Stimulated activated CD4-positive, alpha-beta T cell treated with anti-CD3 and anti-CD28 coated beads, Interleukin-15, amount 100 ng/mL, for 48 hours (primary cell): ENCODE data around the gene DHPS.

Experiments
- DNase-seq, 2 donors: peaks; one replicate each; pipeline ENCODE4 v3.0.0-alpha.2; 2020; ENCODE audit warnings: low read depth in 2 of 2

Gene DHPS

GRCh38 chr19:12675399-12675798 lies 6.3 kb downstream of the DHPS start:
- DNase-seq, result no peak

GRCh38 chr19:12672744-12673143 lies 8.9 kb downstream of the DHPS start:
- no peak for DNase-seq

GRCh38 chr19:12670159-12670928 lies 11.3 kb downstream of the DHPS start:
- no peak for DNase-seq

- peak; percentile 52 to 58 for DNase-seq
Observed at GRCh38 chr19:12669270-12670158, 12.2 kb downstream of the DHPS start.

GRCh38 chr19:12668932-12669269 lies 12.8 kb downstream of the DHPS start:
- DNase-seq, result peak; percentile 44 to 49

- DNase-seq, result no peak
Observed at GRCh38 chr19:12668346-12668745, 13.3 kb downstream of the DHPS start.

GRCh38 chr19:12667731-12668302 lies 13.9 kb downstream of the DHPS start:
- DNase-seq, result no peak

GRCh38 chr19:12666265-12667048 lies 15.2 kb downstream of the DHPS start, which contains the start of the genes MAN2B1 and WDR83:
Gene MAN2B1, minus strand, starts transcription at chr19:12666742. Its CDS starts 41 bp downstream, at chr19:12666701.
Gene WDR83, plus strand, starts transcription at chr19:12666807. Its CDS starts 2,984 bp downstream, at chr19:12669791.
- peak; percentile 59 to 77 for DNase-seq

GRCh38 chr19:12665671-12666264 lies 15.9 kb downstream of the DHPS start:
- no peak for DNase-seq

GRCh38 chr19:12665281-12665573 lies 16.5 kb downstream of the DHPS start:
- peak; percentile 45 to 53 for DNase-seq

GRCh38 chr19:12664406-12665280 lies 17.0 kb downstream of the DHPS start:
- no peak for DNase-seq

GRCh38 chr19:12660980-12661379 lies 20.7 kb downstream of the DHPS start:
- DNase-seq, result no peak

- DNase-seq, result no peak
Observed at GRCh38 chr19:12657966-12658365, 23.7 kb downstream of the DHPS start.

- DNase-seq, result peak in 1 of 2 donors; percentile 35
Observed at GRCh38 chr19:12656899-12657571, 24.6 kb downstream of the DHPS start.

GRCh38 chr19:12655546-12655945 lies 26.1 kb downstream of the DHPS start:
- DNase-seq, result no peak

GRCh38 chr19:12652219-12652618 lies 29.5 kb downstream of the DHPS start:
- DNase-seq, result no peak

GRCh38 chr19:12649941-12650340 lies 31.7 kb downstream of the DHPS start:
- DNase-seq, result no peak

- DNase-seq, result no peak
Observed at GRCh38 chr19:12648088-12648487, 33.6 kb downstream of the DHPS start.

GRCh38 chr19:12647490-12648071 lies 34.1 kb downstream of the DHPS start:
- DNase-seq, result peak in 1 of 2 donors; percentile 38
